Panc1 (cell line): ENCODE results near the gene SEPTIN2. TPM values are rescaled to one million over a fixed set of nuclear protein-coding genes. Genes with fewer than 3 reads are reported as not detected.

ENCODE experiments used
- ATAC-seq: fragments of 200-7000 bp; cut with Tn5 transposase; 2 replicates; pipeline ENCODE4 v1.9.1; 2020; ENCODE audit warnings: mild to moderate bottlenecking, moderate library complexity
- BruUV-seq: library from RNA; stranded (reverse); fragments of 400-500 nt; replicated peaks from 2 replicates; lab custom pipeline; 2021; lab: Mats Ljungman, UMichigan
- CTCF ChIA-PET: fragments of 300-600 bp; sonication (Branson Sonifier 250); formaldehyde crosslinking; loops from one replicate; lab custom pipeline; 2022; ENCODE audit warnings: antibody characterized with exemption; lab: Charles Lee
- POLR2A ChIA-PET: fragments of 300-600 bp; sonication (Branson Sonifier 250); formaldehyde crosslinking; loops from one replicate; lab custom pipeline; 2022; ENCODE audit warnings: antibody characterized with exemption; lab: Charles Lee
- DNase-seq: peaks from one replicate; pipeline ENCODE4 v3.0.0-alpha.2; 2010; ENCODE audit warnings: low read depth, low spot score
- H3K27ac ChIP-seq: 2 replicates; pipeline ENCODE4 v1.5.1; 2011; ENCODE audit warnings: mild to moderate bottlenecking, low read length, inconsistent platforms
- H3K27me3 ChIP-seq: fragments of 200-500 bp; sonication (Bioruptor generic); 2 replicates; pipeline ENCODE4 v1.6.0; 2014; ENCODE audit warnings: low read length, inconsistent platforms; ENCODE audit not compliant: control insufficient read depth, insufficient read depth
- H3K36me3 ChIP-seq: fragments of 200-500 bp; sonication (Bioruptor generic); 2 replicates; pipeline ENCODE4 v1.5.1; 2014; ENCODE audit warnings: inconsistent platforms, mild to moderate bottlenecking, low read length, moderate library complexity; ENCODE audit not compliant: control insufficient read depth, insufficient read depth
- H3K4me1 ChIP-seq: 2 replicates; pipeline ENCODE4 v1.5.1; 2011; ENCODE audit warnings: inconsistent platforms, mild to moderate bottlenecking, low read length, moderate library complexity; ENCODE audit not compliant: control insufficient read depth, insufficient read depth
- H3K4me3 ChIP-seq, 2 experiments: 2 replicates each; pipeline ENCODE4 v1.5.1; 2011 to 2012; ENCODE audit warnings: low read depth in 2 of 2, low read length in 2 of 2, mild to moderate bottlenecking in 2 of 2, inconsistent platforms in 1 of 2, moderate library complexity in 1 of 2
- H3K9me3 ChIP-seq: fragments of 200-500 bp; sonication (Bioruptor generic); 2 replicates; pipeline ENCODE4 v1.5.1; 2014; ENCODE audit warnings: low read depth, mild to moderate bottlenecking, inconsistent platforms, low read length, moderate library complexity; ENCODE audit not compliant: control insufficient read depth, insufficient read depth
- POLR2AphosphoS5 ChIP-seq: IDR thresholded peaks from 2 replicates; pipeline ENCODE4 v1.6.1; 2012; ENCODE audit warnings: mild to moderate bottlenecking, low read depth, low read length, moderate library complexity
- SIN3A ChIP-seq: IDR thresholded peaks from 2 replicates; pipeline ENCODE4 v1.6.1; 2012; ENCODE audit warnings: low read depth, mild to moderate bottlenecking, low read length, moderate library complexity, borderline replicate concordance; ENCODE audit not compliant: insufficient read depth
- TCF7L2 ChIP-seq: IDR thresholded peaks from 2 replicates; pipeline ENCODE4 v1.6.1; 2011; ENCODE audit warnings: mild to moderate bottlenecking, low read depth, low read length, inconsistent platforms
- in situ Hi-C: cut with HindIII; loops from 2 replicates; pipeline ENCODE4 v1.10.0; 2016; ENCODE audit warnings: low sequenced_read_pairs, low pct_unique_long_range_greater_than_20kb
- intact Hi-C: fragments of 100-400 bp; cut with micrococcal nuclease; formaldehyde crosslinking; loops from one replicate; pipeline ENCODE4 v1.10.0; 2022; ENCODE audit not compliant: unreplicated experiment
- total RNA-seq: library from RNA; stranded (reverse); gene quantifications from one replicate; pipeline ENCODE4 v1.2.1, GENCODE V29; 2021; ENCODE audit not compliant: unreplicated experiment
- TF ChIP-seq, protein P1 (sequence below): fragments of 450-650 bp; IDR thresholded peaks from 2 replicates; pipeline ENCODE4 v1.5.1; 2017; ENCODE audit warnings: mild to moderate bottlenecking
- TF ChIP-seq, protein P2 (sequence below), 2 experiments: IDR thresholded peaks; 2 replicates each; pipeline ENCODE4 v1.6.1; 2011 to 2012; ENCODE audit warnings: low read depth in 2 of 2, control low read depth in 1 of 2, low read length in 1 of 2, mild to moderate bottlenecking in 1 of 2, moderate library complexity in 1 of 2; ENCODE audit not compliant: insufficient read depth in 1 of 2

Gene SEPTIN2
- total RNA-seq, 1 experiment from 2014 or later, result 303 TPM

DNA sequence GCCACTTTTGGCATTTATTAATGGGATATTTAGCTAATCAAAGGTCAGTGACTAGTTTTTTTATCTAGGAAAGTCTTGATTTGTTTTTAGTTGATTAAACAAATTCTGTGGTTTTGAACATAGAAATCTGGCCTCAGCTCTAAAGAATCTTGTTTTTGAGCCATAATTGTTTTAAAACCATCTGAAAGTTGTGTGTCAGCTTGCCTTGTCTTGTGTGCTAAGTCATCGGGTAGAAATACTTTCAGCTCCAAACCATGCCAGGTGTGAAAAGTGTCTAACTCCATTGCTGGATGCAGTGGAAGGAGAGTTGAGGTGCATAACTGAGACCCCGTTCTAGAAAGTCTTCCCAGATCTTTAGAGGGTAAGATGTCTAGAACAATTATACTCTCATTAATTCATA, 63.1 kb downstream of the SEPTIN2 start:
- intact Hi-C loops (no loop called here), in situ Hi-C loops (no loop called here)
- ChIA-PET CTCF (no interaction called here), POLR2A (no interaction called here)
- no peaks in the 10 kb centered on the region for H3K27me3 ChIP-seq
- DNase-seq (no peak), ATAC-seq (no peak)
- TF ChIP-seq, protein P1, sequence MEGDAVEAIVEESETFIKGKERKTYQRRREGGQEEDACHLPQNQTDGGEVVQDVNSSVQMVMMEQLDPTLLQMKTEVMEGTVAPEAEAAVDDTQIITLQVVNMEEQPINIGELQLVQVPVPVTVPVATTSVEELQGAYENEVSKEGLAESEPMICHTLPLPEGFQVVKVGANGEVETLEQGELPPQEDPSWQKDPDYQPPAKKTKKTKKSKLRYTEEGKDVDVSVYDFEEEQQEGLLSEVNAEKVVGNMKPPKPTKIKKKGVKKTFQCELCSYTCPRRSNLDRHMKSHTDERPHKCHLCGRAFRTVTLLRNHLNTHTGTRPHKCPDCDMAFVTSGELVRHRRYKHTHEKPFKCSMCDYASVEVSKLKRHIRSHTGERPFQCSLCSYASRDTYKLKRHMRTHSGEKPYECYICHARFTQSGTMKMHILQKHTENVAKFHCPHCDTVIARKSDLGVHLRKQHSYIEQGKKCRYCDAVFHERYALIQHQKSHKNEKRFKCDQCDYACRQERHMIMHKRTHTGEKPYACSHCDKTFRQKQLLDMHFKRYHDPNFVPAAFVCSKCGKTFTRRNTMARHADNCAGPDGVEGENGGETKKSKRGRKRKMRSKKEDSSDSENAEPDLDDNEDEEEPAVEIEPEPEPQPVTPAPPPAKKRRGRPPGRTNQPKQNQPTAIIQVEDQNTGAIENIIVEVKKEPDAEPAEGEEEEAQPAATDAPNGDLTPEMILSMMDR, result no peak
- TF ChIP-seq TCF7L2 (no peak), POLR2AphosphoS5 (no peak), SIN3A (no peak)
- TF ChIP-seq, protein P2, sequence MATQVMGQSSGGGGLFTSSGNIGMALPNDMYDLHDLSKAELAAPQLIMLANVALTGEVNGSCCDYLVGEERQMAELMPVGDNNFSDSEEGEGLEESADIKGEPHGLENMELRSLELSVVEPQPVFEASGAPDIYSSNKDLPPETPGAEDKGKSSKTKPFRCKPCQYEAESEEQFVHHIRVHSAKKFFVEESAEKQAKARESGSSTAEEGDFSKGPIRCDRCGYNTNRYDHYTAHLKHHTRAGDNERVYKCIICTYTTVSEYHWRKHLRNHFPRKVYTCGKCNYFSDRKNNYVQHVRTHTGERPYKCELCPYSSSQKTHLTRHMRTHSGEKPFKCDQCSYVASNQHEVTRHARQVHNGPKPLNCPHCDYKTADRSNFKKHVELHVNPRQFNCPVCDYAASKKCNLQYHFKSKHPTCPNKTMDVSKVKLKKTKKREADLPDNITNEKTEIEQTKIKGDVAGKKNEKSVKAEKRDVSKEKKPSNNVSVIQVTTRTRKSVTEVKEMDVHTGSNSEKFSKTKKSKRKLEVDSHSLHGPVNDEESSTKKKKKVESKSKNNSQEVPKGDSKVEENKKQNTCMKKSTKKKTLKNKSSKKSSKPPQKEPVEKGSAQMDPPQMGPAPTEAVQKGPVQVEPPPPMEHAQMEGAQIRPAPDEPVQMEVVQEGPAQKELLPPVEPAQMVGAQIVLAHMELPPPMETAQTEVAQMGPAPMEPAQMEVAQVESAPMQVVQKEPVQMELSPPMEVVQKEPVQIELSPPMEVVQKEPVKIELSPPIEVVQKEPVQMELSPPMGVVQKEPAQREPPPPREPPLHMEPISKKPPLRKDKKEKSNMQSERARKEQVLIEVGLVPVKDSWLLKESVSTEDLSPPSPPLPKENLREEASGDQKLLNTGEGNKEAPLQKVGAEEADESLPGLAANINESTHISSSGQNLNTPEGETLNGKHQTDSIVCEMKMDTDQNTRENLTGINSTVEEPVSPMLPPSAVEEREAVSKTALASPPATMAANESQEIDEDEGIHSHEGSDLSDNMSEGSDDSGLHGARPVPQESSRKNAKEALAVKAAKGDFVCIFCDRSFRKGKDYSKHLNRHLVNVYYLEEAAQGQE (IDR thresholded peaks at IDR 0.05; ENCODE audit: insufficient read depth in 1 of 2, low read depth in 2 of 2, low read length in 1 of 2), result no peak
- H3K27ac ChIP-seq, result no peak overlapping the region
- H3K4me1 ChIP-seq, result no peaks in the 10 kb centered on the region; the same call in 1 of the 2 replicates
- peaks cover 2% of the 10 kb centered on the region; the same call in 1 of the 2 replicates for H3K36me3 ChIP-seq
- H3K4me3 ChIP-seq, result no peak overlapping the region
- H3K9me3 ChIP-seq, result no peaks in the 10 kb centered on the region
- BruUV-seq, result no TSS peak

DNA sequence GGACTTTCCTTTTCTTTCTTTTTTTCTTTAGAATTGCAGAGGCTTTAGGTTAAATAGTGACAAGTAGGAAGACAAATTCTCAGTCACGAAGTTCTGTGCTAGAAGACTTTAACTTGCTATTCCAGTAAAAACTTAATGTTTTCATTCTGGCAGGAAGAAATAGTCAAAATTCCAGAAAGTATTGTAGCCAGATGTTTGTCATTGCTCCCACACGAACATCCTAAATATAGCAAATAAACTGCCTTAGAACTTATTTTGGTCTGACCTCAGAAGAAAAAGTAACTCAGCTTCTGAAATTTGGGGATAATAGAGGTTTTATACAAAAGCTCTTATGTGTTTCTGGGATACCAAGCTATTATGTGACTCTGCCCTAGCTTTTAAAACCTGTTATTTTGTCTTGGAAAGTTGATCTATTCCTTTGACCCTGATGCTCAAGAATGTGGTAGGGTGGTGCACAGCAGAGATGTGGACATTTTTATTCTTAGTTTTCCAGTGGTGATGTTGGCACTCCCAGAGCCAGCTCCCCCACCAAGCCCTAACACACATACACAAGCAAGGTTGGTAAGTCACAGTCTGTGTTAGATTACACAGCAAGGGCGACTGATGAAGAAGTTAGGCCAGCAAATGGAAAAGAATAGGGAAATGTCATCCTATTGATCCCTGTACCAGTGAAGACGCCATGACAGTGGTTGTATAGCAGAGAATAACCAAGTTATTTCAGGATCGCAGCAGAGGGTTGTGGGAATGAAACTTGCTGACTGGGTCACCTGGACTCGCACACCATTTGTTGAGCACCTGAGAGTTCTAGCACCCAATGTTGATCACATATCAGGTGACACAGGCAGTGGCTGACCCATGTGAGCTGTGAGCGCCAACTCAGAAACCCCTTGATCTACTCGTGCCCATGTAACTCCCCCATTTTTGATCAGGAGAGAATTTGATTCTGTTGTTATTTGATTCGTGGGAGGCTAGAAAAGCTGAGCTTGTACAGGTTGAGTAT, 64.1 kb downstream of the SEPTIN2 start:
- ChIA-PET CTCF (no interaction called here), POLR2A (no interaction called here)
- no peak for ATAC-seq

More for the DNA sequence above, 64.1 kb downstream of the SEPTIN2 start:
- BruUV-seq, result no TSS peak
- Histone ChIP-seq H3K9me3 (no peaks in the 10 kb centered on the region), H3K36me3 (peaks cover 2% of the 10 kb centered on the region; the same call in 1 of the 2 replicates), H3K4me3 (no peak overlapping the region), H3K27me3 (no peaks in the 10 kb centered on the region), H3K4me1 (no peaks in the 10 kb centered on the region; the same call in 1 of the 2 replicates), H3K27ac (no peak overlapping the region)
- in situ Hi-C loops (no loop called here), intact Hi-C loops (no loop called here)
- DNase-seq, result no peak
- TF ChIP-seq TCF7L2 (no peak), POLR2AphosphoS5 (no peak), SIN3A (no peak)
- TF ChIP-seq, protein P1, result no peak
- TF ChIP-seq, protein P2 (IDR thresholded peaks at IDR 0.05; ENCODE audit: insufficient read depth in 1 of 2, low read depth in 2 of 2, low read length in 1 of 2), result no peak
